GM18870 (cell line): Measurements from ENCODE around the gene DOCK10.
"Not testable (repeated sequence)": the region's sequence is repeated elsewhere in the genome, so short reads cannot be mapped to it uniquely, and the experiment has no call there.

Experiments used
- ATAC-seq: cut with Tn5 transposase; IDR thresholded peaks from one replicate; pipeline ENCODE4 v1.9.1; 2021; ENCODE audit warnings: moderate library complexity; ENCODE audit not compliant: unreplicated experiment

The DOCK10 gene

GRCh38 chr2:225041851-225042799, at the start of gene DOCK10:
Gene DOCK10 (minus strand): TSS chr2:225042468. CDS start chr2:225042374, 94 bp downstream.
- peak; percentile 14 for ATAC-seq

DNA sequence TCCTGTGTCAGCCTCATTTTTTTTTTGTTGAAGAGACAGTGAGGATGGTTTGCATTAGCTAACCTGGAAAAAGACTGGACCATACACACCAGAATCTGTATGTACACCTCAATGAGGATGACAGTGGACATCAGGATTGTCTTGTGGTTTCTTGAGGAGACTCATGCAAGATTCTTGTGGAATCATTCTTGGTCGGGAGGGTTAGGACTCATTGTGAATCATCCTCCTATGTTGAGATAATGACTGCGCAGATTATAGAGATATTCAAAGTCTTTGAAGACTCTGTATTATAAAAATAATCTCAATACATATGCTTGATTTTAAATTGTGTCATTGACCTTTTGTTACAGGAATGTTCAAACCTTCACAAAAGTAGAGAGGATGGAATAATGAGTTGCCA, 49.1 kb upstream of the DOCK10 start:
- ATAC-seq: no peak

DNA sequence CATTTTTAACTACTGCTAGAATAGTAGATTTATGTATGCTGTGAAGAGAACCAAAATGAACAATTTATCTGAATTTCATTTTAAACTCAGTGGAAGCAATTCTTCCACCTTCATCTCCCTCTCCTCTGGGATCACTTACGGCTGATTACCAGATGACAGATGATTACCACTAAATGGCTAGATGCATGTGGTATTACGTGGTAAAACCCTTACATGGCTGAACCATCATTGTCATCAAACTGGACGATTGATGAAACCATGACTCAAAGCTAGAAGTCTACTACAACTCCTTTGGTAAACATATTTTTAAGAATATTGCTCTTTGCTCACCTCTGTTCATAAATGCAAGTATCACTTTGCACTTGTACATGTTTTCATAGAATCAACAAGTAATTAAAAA, 48.5 kb upstream of the DOCK10 start:
- no peak for ATAC-seq

GRCh38 chr2:225086915-225087314, 44.6 kb upstream of the DOCK10 start:
- ATAC-seq: no peak

DNA sequence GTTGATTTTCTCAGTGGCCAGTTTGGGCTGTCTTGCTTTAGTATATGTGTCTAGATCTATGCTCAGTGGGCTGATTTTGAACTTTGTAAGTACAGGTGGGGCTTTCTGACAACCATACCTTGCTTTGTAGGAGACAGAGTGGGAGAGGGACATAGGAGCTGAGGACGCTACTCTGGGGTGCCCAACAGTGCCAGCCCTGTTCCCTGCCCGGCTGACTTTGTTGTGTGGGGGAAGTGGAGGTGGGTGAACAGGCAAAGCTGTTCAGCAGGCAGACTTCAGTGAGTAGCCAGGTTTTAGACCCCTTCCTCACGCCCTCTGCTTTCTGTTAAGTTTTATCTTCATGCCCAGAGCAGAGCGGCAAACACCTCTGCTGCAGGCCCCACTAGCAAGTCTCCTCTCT, 44.2 kb upstream of the DOCK10 start:
- no peak for ATAC-seq

DNA sequence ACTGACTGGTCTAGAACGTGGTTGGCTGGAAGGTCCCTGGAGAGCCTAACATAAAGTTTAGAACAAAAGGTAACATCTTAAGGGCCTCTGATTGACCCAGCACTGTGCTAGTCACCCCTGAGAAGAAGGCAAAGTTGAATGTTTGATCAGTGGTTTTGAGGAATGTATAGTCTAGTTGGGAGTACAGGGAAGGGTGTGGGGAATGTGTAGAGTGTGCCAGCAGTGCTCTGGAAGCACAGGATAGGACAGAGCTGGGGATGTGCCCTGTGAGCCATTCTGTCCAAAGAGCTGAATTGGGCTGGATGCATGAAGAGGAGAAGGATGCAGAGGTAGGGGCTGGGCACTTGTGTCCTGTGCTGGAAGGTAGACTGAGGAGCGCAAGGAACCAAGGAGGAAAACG, 41.0 kb upstream of the DOCK10 start:
- ATAC-seq: no peak

- ATAC-seq: no peak
These were observed 33.9 kb upstream of the DOCK10 start for GRCh38 chr2:225076125-225076524.

- no peak for ATAC-seq
These were observed 32.8 kb upstream of the DOCK10 start for GRCh38 chr2:225074919-225075681.

DNA sequence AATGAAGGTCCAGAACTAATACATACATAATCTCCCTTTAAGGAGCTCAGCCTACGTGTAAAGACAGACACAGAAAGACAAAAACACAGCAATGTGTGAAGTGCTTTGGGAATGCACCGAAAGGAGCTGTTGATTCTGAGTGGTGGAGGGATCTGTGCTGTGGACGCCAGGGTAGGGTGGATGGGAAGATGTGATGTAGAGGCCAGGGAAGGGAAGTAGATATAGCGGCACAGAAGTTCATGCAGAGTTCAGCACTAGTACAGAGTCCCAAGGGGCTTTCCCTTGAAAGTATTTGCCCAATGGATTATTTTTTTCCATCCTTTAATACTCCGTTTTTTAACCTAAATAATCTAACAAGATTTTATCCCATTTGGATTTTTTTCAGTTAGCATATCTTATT, 32.1 kb upstream of the DOCK10 start:
- no peak for ATAC-seq

DNA sequence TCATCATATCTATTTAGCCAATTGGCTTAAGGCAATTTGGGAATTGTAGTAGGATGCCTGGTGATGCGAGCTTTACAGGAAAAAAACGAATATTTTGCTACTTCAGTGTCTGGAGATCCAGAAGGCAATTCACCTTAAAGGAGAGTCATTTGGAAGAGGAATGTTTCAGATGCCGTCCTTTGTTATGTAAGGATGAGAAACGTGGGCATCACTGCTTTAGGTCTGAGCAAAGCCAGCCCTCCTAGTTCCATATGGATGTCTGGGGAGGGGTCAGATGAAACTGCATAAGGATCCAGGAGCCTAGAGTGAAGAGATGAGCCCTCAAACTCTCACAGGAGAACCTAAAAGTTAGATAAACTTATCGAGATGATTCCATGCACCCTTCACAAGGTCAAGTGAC, 30.9 kb upstream of the DOCK10 start:
- ATAC-seq: no peak

DNA sequence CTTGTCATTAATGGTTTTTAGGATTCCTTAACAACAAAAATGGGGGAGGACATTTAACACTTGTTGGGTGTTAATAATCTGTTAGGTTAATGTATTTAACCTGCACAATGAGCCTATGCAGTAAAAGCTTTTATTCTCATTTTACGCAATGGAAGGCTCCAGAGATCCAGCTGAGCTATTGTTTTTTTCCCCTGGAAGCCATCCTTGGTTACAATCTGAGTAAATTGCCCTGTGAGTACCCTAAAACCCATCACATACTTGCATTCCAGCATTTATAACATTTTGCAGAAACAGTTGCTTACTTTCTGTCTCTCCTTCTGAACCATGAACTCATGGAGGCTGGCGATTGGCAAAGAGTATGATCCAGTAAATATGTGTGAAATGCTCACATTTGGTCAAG, 30.2 kb upstream of the DOCK10 start:
- no peak for ATAC-seq

DNA sequence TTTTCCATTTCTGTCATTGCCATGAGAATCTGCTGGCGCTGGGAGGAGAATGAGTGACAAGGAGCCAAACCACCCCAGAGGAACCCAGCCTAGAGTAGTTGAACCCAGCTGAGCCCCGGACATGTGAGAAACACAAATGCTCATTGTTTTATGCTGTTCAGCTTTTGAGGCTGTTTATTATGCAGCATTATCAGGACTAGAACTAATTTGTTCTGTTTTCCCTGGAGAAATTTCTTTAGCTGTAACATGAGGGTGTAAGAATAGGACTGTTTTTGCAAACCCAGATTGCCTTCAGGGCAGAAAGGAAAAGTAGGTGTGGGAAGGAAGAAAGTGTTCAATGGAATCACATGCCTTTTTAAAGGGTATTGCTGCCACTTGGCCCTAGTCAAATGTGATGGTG, 28.5 kb upstream of the DOCK10 start:
- ATAC-seq: no peak

- no peak for ATAC-seq
These were observed 27.7 kb upstream of the DOCK10 start for GRCh38 chr2:225069966-225070365.

GRCh38 chr2:225069477-225069876, 27.2 kb upstream of the DOCK10 start:
- ATAC-seq: no peak

GRCh38 chr2:225065882-225066281, 23.6 kb upstream of the DOCK10 start:
- no peak for ATAC-seq

- no peak for ATAC-seq
These were observed 22.7 kb upstream of the DOCK10 start for GRCh38 chr2:225064928-225065327.

DNA sequence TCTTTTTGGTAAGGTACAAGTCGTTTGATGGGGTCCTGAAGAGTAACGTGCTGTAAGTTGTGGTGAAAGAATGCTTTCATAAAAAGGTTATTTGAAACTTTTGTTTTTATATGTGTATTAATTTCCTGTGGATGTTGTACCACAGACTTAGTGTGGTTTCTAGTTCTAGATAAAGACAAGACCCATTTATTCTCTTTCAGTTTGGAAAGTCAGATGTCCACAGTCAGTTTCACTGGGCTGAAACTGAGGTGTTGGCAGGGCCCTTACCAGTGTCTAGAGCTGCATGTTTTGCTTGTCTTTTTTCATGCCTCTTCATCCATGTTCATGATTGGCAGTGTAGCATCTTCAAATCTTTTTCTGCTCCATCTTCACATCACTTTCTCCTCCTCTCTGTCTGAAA, 22.1 kb upstream of the DOCK10 start:
- ATAC-seq: no peak

- ATAC-seq: no peak
These were observed 14.2 kb upstream of the DOCK10 start for GRCh38 chr2:225056330-225057073.

DNA sequence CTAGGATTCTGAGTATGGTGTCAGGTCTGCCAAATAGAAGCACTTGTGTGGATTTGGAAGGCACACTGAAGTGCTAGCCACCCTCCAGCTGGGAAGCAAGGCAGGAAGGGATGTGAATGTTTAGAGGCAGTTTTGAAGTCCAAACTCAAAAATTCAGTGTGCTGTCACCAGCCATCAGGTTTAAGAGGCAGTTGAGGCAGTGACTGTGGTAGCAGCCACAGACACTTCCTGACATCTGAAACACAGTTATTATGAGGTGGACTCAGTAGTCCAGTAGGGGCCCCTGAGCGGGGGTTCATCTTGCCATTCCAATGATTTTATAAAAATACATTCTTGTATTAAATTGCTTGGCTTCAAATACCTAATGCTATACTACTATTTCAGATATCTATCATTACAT, 13.4 kb upstream of the DOCK10 start:
- no peak for ATAC-seq

- ATAC-seq: peak; percentile 74
These were observed 10.4 kb upstream of the DOCK10 start for GRCh38 chr2:225052703-225053102.

DNA sequence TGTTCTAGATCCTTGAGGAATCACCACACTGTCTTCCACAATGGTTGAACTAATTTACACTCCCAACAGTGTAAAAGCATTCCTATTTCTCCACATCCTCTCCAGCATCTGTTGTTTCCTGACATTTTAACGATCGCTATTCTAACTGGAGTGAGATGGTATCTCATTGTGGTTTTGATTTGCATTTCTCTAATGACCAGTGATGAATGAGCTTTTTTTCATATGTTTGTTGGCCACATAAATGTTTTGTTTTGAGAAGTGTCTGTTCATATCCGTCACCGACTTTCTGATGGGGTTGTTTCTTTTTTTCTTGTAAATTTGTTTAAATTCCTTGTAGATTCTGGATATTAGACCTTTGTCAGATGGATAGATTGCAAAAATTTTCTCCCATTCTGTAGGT, 5.2 kb upstream of the DOCK10 start:
- ATAC-seq: not testable (repeated sequence)
